ENCODE data around the gene TJP2.
A peak's percentile ranks its signal among the peaks of the same experiment; 100 is the strongest.

The TJP2 gene

DNA sequence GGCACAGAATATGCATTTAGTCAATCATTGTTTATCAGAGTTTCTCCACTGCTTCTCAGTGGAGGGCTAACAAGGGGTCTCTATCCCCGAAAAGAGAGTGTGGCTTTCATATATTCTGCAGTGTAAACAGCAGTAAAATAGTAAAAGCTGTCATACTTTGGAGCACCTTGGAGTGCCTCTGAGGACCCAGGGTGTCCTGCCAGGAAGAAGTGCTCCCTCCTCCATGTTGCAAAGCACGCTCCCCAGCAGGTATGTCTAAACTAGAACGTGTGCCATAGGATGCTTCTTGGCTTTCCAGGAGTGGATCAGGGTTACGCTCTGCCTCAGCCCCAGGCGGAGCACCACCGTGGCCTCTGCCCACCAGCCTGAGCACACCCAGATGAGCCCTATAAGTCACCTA is 8.5 kb upstream of the TJP2 start:
- no peak for TF ChIP-seq ZFX (IDR thresholded peaks at IDR 0.05)
- TF ChIP-seq, protein P1, sequence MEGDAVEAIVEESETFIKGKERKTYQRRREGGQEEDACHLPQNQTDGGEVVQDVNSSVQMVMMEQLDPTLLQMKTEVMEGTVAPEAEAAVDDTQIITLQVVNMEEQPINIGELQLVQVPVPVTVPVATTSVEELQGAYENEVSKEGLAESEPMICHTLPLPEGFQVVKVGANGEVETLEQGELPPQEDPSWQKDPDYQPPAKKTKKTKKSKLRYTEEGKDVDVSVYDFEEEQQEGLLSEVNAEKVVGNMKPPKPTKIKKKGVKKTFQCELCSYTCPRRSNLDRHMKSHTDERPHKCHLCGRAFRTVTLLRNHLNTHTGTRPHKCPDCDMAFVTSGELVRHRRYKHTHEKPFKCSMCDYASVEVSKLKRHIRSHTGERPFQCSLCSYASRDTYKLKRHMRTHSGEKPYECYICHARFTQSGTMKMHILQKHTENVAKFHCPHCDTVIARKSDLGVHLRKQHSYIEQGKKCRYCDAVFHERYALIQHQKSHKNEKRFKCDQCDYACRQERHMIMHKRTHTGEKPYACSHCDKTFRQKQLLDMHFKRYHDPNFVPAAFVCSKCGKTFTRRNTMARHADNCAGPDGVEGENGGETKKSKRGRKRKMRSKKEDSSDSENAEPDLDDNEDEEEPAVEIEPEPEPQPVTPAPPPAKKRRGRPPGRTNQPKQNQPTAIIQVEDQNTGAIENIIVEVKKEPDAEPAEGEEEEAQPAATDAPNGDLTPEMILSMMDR (conservative IDR thresholded peaks at IDR 0.05), result no peak
- H3K27ac ChIP-seq, result no peak overlapping the region

DNA sequence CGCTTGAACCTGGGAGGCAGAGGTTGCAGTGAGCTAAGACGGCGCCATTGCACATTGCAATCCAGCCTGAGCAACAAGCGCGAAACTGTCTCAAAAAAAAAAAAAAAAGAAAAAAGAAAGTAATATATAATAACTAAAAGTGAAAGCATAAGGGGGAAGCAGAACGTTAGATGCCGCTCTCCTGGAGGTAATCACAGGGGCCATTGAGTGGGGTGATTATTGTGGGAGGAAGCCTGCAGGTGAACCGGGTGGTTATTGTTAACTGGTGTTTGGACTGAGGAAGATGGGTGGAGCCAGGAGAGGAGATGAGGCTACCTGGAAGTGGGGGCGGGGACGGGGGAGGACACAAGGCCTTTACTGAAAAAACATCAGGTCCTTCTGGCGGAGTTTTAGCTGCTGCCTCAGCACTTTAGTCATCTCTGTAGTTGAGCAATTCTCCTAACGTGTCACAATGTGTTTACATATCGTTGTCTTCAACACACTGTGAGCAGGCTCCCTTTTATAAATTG is 5.3 kb upstream of the TJP2 start:
- H3K27ac ChIP-seq, result peak overlapping the region; percentile 20; the same call in 1 of the 2 replicates
- TF ChIP-seq, protein P1 (conservative IDR thresholded peaks at IDR 0.05), result no peak
- TF ChIP-seq ZFX (IDR thresholded peaks at IDR 0.05), result no peak

DNA sequence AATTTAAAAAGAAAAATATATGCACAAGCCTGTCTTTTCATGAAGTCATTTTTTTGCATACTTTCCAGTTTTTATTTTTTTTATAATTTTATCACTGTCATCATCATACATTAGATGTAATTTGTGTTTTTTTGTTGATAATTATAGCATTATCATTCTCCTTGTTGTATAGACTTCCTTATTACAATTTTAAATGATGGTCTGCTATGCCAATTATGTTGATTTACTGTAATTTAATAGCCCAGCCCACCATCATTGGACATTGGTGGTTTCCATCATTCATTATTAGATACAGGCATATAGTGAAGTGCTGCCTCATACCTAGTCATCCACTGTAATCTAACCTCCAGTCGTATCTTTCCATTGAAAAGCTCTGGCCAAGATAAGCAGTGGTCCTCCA is 3.8 kb upstream of the TJP2 start:
- TF ChIP-seq, protein P1 (conservative IDR thresholded peaks at IDR 0.05), result no peak
- TF ChIP-seq ZFX (IDR thresholded peaks at IDR 0.05), result no peak
- no peak overlapping the region for H3K27ac ChIP-seq

DNA sequence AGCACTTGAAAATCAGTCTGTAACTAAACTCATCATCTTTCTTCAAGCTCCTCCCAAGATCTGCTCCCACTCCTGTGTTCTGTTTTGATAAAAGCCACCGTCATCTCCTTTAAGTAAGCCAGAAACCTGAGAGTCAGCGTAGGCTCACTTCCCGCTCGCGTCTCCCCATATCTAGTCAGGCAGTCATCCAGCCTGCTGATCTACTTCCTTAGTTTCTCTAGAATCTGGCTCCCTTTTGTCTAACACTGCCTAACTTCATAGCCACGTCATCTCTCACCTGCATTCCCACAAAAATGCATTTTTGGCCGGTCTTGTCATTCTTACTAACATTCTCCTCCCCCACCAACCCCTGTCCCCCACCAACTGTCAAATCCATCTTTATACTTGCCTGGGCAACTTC is 3.0 kb upstream of the TJP2 start:
- peak overlapping the region; percentile 20; the same call in 1 of the 2 replicates for H3K27ac ChIP-seq
- TF ChIP-seq, protein P1 (conservative IDR thresholded peaks at IDR 0.05), result no peak
- no peak for TF ChIP-seq ZFX (IDR thresholded peaks at IDR 0.05)

DNA sequence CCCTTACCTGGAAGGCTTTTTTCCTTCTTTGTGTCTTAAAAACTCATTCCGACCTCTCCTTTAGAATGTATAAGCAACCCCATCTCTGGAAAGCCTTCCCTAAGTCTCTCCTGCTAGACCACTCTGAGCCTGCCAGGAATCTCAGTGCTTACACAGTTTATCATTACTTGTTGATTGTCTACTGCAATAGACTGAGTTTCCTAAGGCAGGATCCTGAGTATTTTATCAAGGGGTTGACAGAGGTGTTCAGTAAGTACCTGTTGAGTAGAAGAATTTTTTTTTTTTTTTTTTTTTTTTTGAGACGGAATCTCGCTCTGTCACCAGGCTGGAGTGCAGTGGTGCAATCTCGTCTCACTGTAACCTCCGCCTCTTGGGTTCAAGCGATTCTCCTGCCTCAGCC is 2.6 kb upstream of the TJP2 start:
- TF ChIP-seq ZFX (IDR thresholded peaks at IDR 0.05), result no peak
- TF ChIP-seq, protein P1 (conservative IDR thresholded peaks at IDR 0.05), result no peak
- H3K27ac ChIP-seq, result peak overlapping the region; percentile 20

DNA sequence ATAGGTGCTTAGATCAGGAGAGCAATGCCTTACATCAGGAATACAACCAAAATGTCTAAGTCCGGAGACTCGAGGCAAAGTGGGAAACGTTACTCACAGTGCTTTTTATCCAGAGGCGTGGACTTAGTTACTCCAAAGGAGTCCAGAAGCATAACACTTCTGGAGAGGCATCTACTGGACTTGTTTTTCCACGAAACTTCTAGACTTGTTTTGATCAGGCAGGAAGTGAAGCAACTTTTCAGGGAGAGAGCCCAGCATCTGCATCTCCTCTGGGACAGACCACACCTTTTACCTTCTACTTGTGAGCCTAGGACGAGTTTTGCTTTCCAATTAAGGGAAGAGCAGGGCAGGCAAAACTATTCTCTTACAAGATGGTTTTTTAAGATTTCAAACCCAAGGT is 1.2 kb upstream of the TJP2 start:
- H3K27ac ChIP-seq, result no peak overlapping the region
- no peak for TF ChIP-seq ZFX (IDR thresholded peaks at IDR 0.05)
- TF ChIP-seq, protein P1 (conservative IDR thresholded peaks at IDR 0.05), result no peak

DNA sequence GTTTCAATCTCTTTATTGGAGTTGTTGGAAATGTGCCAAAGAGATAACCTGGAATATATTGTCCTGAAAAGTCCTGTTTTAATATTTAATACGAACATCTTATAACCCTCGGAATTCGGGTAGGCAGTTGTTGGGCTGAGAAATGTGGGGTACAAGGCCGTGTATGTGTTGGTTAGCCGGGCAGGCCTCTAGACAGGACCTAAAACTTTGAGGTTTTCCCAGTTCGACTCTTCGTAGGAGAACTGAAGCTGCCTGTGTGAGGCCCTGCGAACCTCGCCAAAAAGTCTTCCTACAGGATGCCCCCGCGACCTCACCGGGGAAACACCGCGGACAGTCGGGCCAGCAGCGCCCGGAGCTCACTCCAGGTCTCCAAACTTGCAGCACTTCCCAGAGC is 583 bp upstream of the TJP2 start:
- H3K27ac ChIP-seq, result no peak overlapping the region
- TF ChIP-seq ZFX (IDR thresholded peaks at IDR 0.05), result no peak
- TF ChIP-seq, protein P1 (conservative IDR thresholded peaks at IDR 0.05), result no peak
